Common myeloid progenitor, CD34-positive (primary cell): ENCODE measurements around the gene MYEOV.
A peak's percentile ranks its signal among the peaks of the same experiment; 100 is the strongest.

Experiments
- CTCF ChIA-PET: fragments of 350-600 bp; sonication (Branson Sonifier 250); formaldehyde crosslinking; loops from one replicate; lab custom pipeline; 2021; ENCODE audit warnings: antibody characterized with exemption; lab: Charles Lee
- POLR2A ChIA-PET: fragments of 350-600 bp; sonication (Branson Sonifier 250); formaldehyde crosslinking; loops from one replicate; lab custom pipeline; 2021; ENCODE audit warnings: antibody characterized with exemption; lab: Charles Lee
- DNase-seq, 3 donors: peaks; one replicate each; pipeline versions ENCODE4 v3.0.0 to v3.0.0-alpha.2; 2013
- H3K27ac ChIP-seq, 2 experiments: 1 replicate in 1 of 2; 2 replicates in 1 of 2; pipeline ENCODE4 v1.7.0; 2013; ENCODE audit warnings: inconsistent platforms in 2 of 2, low read length in 2 of 2, mild to moderate bottlenecking in 2 of 2, low read depth in 1 of 2, moderate library complexity in 1 of 2; ENCODE audit not compliant: severe bottlenecking in 2 of 2, insufficient read depth in 1 of 2, poor library complexity in 1 of 2
- H3K27me3 ChIP-seq, 5 experiments: replicated peaks in 2 of 5; 1 replicate in 3 of 5; 2 replicates in 2 of 5; pipeline versions ENCODE4 v1.6.1 to v1.7.0; 2013; ENCODE audit warnings: low read length in 4 of 5, mild to moderate bottlenecking in 2 of 5, moderate library complexity in 2 of 5, inconsistent platforms in 1 of 5; ENCODE audit not compliant: insufficient read depth in 5 of 5, control insufficient read depth in 4 of 5
- H3K36me3 ChIP-seq, 4 experiments: 1 replicate in 2 of 4; 2 replicates in 2 of 4; pipeline versions ENCODE4 v1.6.1 to v1.7.0; 2013; ENCODE audit warnings: low read length in 3 of 4, control low read depth in 1 of 4, mild to moderate bottlenecking in 1 of 4; ENCODE audit not compliant: control insufficient read depth in 4 of 4, insufficient read depth in 4 of 4
- H3K4me1 ChIP-seq, 4 experiments: 1 replicate in 3 of 4; 2 replicates in 1 of 4; pipeline versions ENCODE4 v1.6.1 to v1.7.1; 2013; ENCODE audit warnings: low read length in 3 of 4, mild to moderate bottlenecking in 3 of 4, control low read depth in 1 of 4, inconsistent platforms in 1 of 4, moderate library complexity in 1 of 4; ENCODE audit not compliant: control insufficient read depth in 4 of 4, insufficient read depth in 4 of 4; ENCODE audit errors: control extremely low read depth in 1 of 4
- H3K4me3 ChIP-seq, 7 experiments: 1 replicate in 4 of 7; 2 replicates in 3 of 7; pipeline versions ENCODE4 v1.5.1 to v1.7.0; 2013; ENCODE audit warnings: mild to moderate bottlenecking in 7 of 7, low read length in 6 of 7, moderate library complexity in 6 of 7, inconsistent platforms in 2 of 7, low read depth in 2 of 7, control low read depth in 1 of 7; ENCODE audit not compliant: insufficient read depth in 4 of 7, control insufficient read depth in 1 of 7; ENCODE audit errors: extremely low read depth in 1 of 7
- H3K9me3 ChIP-seq, 5 experiments: 1 replicate in 4 of 5; 2 replicates in 1 of 5; pipeline versions ENCODE4 v1.6.1 to v1.7.1; 2013; ENCODE audit warnings: low read length in 4 of 5, mild to moderate bottlenecking in 2 of 5, inconsistent platforms in 1 of 5, low read depth in 1 of 5, moderate library complexity in 1 of 5; ENCODE audit not compliant: control insufficient read depth in 4 of 5, insufficient read depth in 2 of 5; ENCODE audit errors: control extremely low read depth in 1 of 5
- WGBS: methylation state at CpG from one replicate; pipeline ENCODE4 v1.1.5; 2013; ENCODE audit not compliant: insufficient coverage; 5-methylcytosine and 5-hydroxymethylcytosine counted together

The MYEOV gene

GRCh38 chr11:69286374-69287371 is 7.3 kb upstream of the MYEOV start:
- 97% methylated on average over 37 of the region's 38 CpGs for WGBS
- Histone ChIP-seq H3K4me3 (no peak overlapping the region), H3K36me3 (no peaks in the 10 kb centered on the region), H3K9me3 (peaks cover 0 to 3% (median 0%) of the 10 kb centered on the region in 5 experiments), H3K27me3 (no peaks in the 10 kb centered on the region), H3K4me1 (no peaks in the 10 kb centered on the region), H3K27ac (no peak overlapping the region)
- ChIA-PET CTCF (interaction anchor here (1.1 to 1.6 kb wide), 2 partner anchors 10 to 122 kb away, joined by 3 to 4 read pairs; no protein-coding TSS in a partner anchor), POLR2A (no interaction called here)
- DNase-seq: no peak

GRCh38 chr11:69287968-69288882 is 5.7 kb upstream of the MYEOV start:
- POLR2A ChIA-PET: interaction anchor here (1.3 kb wide), 1 partner anchor 9 kb away, joined by 3 read pairs; no protein-coding TSS in a partner anchor
- CTCF ChIA-PET: interaction anchor here (1.0 to 1.1 kb wide), 2 partner anchors 9 to 125 kb away, joined by 4 to 9 read pairs; no protein-coding TSS in a partner anchor
- no peak for DNase-seq
- Histone ChIP-seq H3K36me3 (no peaks in the 10 kb centered on the region), H3K4me1 (no peaks in the 10 kb centered on the region), H3K27me3 (no peaks in the 10 kb centered on the region), H3K27ac (no peak overlapping the region), H3K4me3 (no peak overlapping the region), H3K9me3 (no peaks in the 10 kb centered on the region)
- 94% methylated on average over 13 of the region's 20 CpGs for WGBS

GRCh38 chr11:69288883-69289242 is 5.1 kb upstream of the MYEOV start:
- Histone ChIP-seq H3K36me3 (no peaks in the 10 kb centered on the region), H3K27ac (no peak overlapping the region), H3K4me3 (no peak overlapping the region), H3K4me1 (no peaks in the 10 kb centered on the region), H3K27me3 (no peaks in the 10 kb centered on the region), H3K9me3 (no peaks in the 10 kb centered on the region)
- ChIA-PET CTCF (interaction anchor here (1.0 kb wide), 1 partner anchor 125 kb away, joined by 9 read pairs; no protein-coding TSS in a partner anchor), POLR2A (interaction anchor here (1.3 kb wide), 1 partner anchor 9 kb away, joined by 3 read pairs; no protein-coding TSS in a partner anchor)
- 100% methylated on average over 2 of the region's 2 CpGs for WGBS
- no peak for DNase-seq

GRCh38 chr11:69290806-69291205 is 3.1 kb upstream of the MYEOV start:
- Histone ChIP-seq H3K27me3 (no peaks in the 10 kb centered on the region), H3K4me1 (peaks cover 0 to 9% (median 6%) of the 10 kb centered on the region in 4 experiments), H3K4me3 (no peak overlapping the region), H3K27ac (no peak overlapping the region), H3K9me3 (no peaks in the 10 kb centered on the region), H3K36me3 (no peaks in the 10 kb centered on the region)
- WGBS: 100% methylated on average over 2 of the region's 3 CpGs
- DNase-seq: no peak
- ChIA-PET POLR2A (no interaction called here), CTCF (no interaction called here)

GRCh38 chr11:69291459-69292110 is 2.4 kb upstream of the MYEOV start:
- ChIA-PET CTCF (interaction anchor here (1.7 to 3.6 kb wide), 3 partner anchors 123 to 350 kb away, joined by 7 to 27 read pairs (median 12); partner anchors contain the start of gene CCND1), POLR2A (no interaction called here)
- H3K27me3 ChIP-seq: no peaks in the 10 kb centered on the region
- no peak overlapping the region for H3K4me3 ChIP-seq
- no peak for DNase-seq
- no peaks in the 10 kb centered on the region for H3K36me3 ChIP-seq
- WGBS: 92% methylated on average over 3 of the region's 4 CpGs
- H3K4me1 ChIP-seq: peaks cover 4 to 17% (median 14%) of the 10 kb centered on the region in 4 experiments
- H3K27ac ChIP-seq: no peak overlapping the region
- no peaks in the 10 kb centered on the region for H3K9me3 ChIP-seq

- POLR2A ChIA-PET: no interaction called here
- no peaks in the 10 kb centered on the region for H3K27me3 ChIP-seq
- no peaks in the 10 kb centered on the region for H3K36me3 ChIP-seq
- 32% methylated on average over 5 of the region's 8 CpGs for WGBS
- peaks cover 6 to 21% (median 20%) of the 10 kb centered on the region in 4 experiments for H3K4me1 ChIP-seq
- no peak overlapping the region for H3K4me3 ChIP-seq
- no peak overlapping the region for H3K27ac ChIP-seq
- peak; percentile 41 to 67 (median 60) for DNase-seq
- no peaks in the 10 kb centered on the region for H3K9me3 ChIP-seq
- CTCF ChIA-PET: interaction anchor here (0.7 to 3.6 kb wide), 17 partner anchors 8 to 377 kb away, joined by 3 to 27 read pairs (median 4); partner anchors contain the start of gene CCND1
Measured at GRCh38 chr11:69292221-69292648, 1.7 kb upstream of the MYEOV start.
